H9 (cell line): ENCODE data around the gene NXPH1. TPM values are rescaled to one million over a fixed set of nuclear protein-coding genes. Genes with fewer than 3 reads are reported as not detected.

Source experiments
- DNase-seq: peaks from one replicate; pipeline ENCODE4 v3.0.0-alpha.2; 2017
- H2AFZ ChIP-seq: one replicate; pipeline ENCODE4 v1.6.1; 2013; ENCODE audit warnings: mild to moderate bottlenecking, low read length, control low read depth, moderate library complexity
- H2AK5ac ChIP-seq: 2 replicates; pipeline ENCODE4 v1.6.1; 2013; ENCODE audit warnings: low read length, control low read depth, mixed read lengths; ENCODE audit not compliant: insufficient read length
- H2BK120ac ChIP-seq: one replicate; pipeline ENCODE4 v1.6.1; 2013; ENCODE audit warnings: low read depth, mild to moderate bottlenecking, low read length, control low read depth, inconsistent platforms; ENCODE audit not compliant: poor library complexity, severe bottlenecking
- H2BK12ac ChIP-seq: 2 replicates; pipeline ENCODE4 v1.6.1; 2013; ENCODE audit warnings: low read length, control low read depth, mixed read lengths, low read depth; ENCODE audit not compliant: insufficient read length
- H2BK15ac ChIP-seq: 2 replicates; pipeline ENCODE4 v1.6.1; 2013; ENCODE audit warnings: low read depth, low read length, control low read depth
- H2BK20ac ChIP-seq: one replicate; pipeline ENCODE4 v1.6.1; 2013; ENCODE audit warnings: low read depth, mild to moderate bottlenecking, low read length, control low read depth, inconsistent platforms; ENCODE audit not compliant: poor library complexity, severe bottlenecking
- H2BK5ac ChIP-seq: 2 replicates; pipeline ENCODE4 v1.6.1; 2013; ENCODE audit warnings: low read length, control low read depth, mixed read lengths; ENCODE audit not compliant: insufficient read length
- H3K14ac ChIP-seq: 2 replicates; pipeline ENCODE4 v1.6.1; 2013; ENCODE audit warnings: low read length, control low read depth; ENCODE audit not compliant: insufficient read depth
- H3K18ac ChIP-seq: 2 replicates; pipeline ENCODE4 v1.6.1; 2013; ENCODE audit warnings: low read depth, mild to moderate bottlenecking, mixed read lengths, low read length, control low read depth; ENCODE audit not compliant: insufficient read length
- H3K23ac ChIP-seq: 2 replicates; pipeline ENCODE4 v1.6.1; 2013; ENCODE audit warnings: low read length, control low read depth, mixed read lengths, low read depth; ENCODE audit not compliant: insufficient read length
- H3K23me2 ChIP-seq: 2 replicates; pipeline ENCODE4 v1.6.1; 2013; ENCODE audit warnings: low read depth, mild to moderate bottlenecking, mixed read lengths, low read length, control low read depth; ENCODE audit not compliant: insufficient read length, poor library complexity, severe bottlenecking
- H3K27ac ChIP-seq: 2 replicates; pipeline ENCODE4 v1.5.1; 2013; ENCODE audit warnings: low read length, control low read depth, mixed read lengths, low read depth; ENCODE audit not compliant: insufficient read length
- H3K27me3 ChIP-seq: 2 replicates; pipeline ENCODE4 v1.6.1; 2013; ENCODE audit warnings: low read length, control low read depth, inconsistent platforms; ENCODE audit not compliant: insufficient read depth
- H3K4ac ChIP-seq: 2 replicates; pipeline ENCODE4 v1.6.1; 2013; ENCODE audit warnings: low read depth, mild to moderate bottlenecking, control low read depth, inconsistent platforms, low read length, moderate library complexity
- H3K4me1 ChIP-seq: 2 replicates; pipeline ENCODE4 v1.6.1; 2013; ENCODE audit warnings: low read length, control low read depth, inconsistent platforms; ENCODE audit not compliant: insufficient read depth
- H3K4me2 ChIP-seq: 2 replicates; pipeline ENCODE4 v1.6.1; 2013; ENCODE audit warnings: low read length, control low read depth, mixed read lengths; ENCODE audit not compliant: insufficient read length, insufficient read depth
- H3K56ac ChIP-seq: 2 replicates; pipeline ENCODE4 v1.6.1; 2013; ENCODE audit warnings: low read depth, mild to moderate bottlenecking, mixed read lengths, low read length, control low read depth; ENCODE audit not compliant: insufficient read length
- H3K79me1 ChIP-seq: 2 replicates; pipeline ENCODE4 v1.6.1; 2013; ENCODE audit warnings: low read depth, mild to moderate bottlenecking, moderate library complexity, low read length, control low read depth, inconsistent platforms; ENCODE audit not compliant: insufficient read depth, poor library complexity, severe bottlenecking
- H3K79me2 ChIP-seq: 2 replicates; pipeline ENCODE4 v1.6.1; 2013; ENCODE audit warnings: low read length, control low read depth, inconsistent platforms; ENCODE audit not compliant: insufficient read depth
- H3K9ac ChIP-seq: 2 replicates; pipeline ENCODE4 v1.6.1; 2013; ENCODE audit warnings: low read length, control low read depth, mixed read lengths; ENCODE audit not compliant: insufficient read length; ENCODE audit errors: extremely low read depth
- H3K9me3 ChIP-seq: one replicate; pipeline ENCODE4 v1.6.1; 2013; ENCODE audit warnings: low read depth, low read length, inconsistent platforms; ENCODE audit not compliant: control insufficient read depth
- H3T11ph ChIP-seq: one replicate; pipeline ENCODE4 v1.6.1; 2013; ENCODE audit warnings: mild to moderate bottlenecking, low read length, control low read depth, inconsistent platforms
- H4K20me1 ChIP-seq: one replicate; pipeline ENCODE4 v1.6.1; 2013; ENCODE audit not compliant: control insufficient read depth, insufficient read length, insufficient read depth
- H4K5ac ChIP-seq: 2 replicates; pipeline ENCODE4 v1.6.1; 2013; ENCODE audit warnings: low read depth, mild to moderate bottlenecking, mixed read lengths, low read length, control low read depth; ENCODE audit not compliant: insufficient read length
- H4K8ac ChIP-seq: replicated peaks from 2 replicates; pipeline ENCODE4 v1.6.1; 2013; ENCODE audit warnings: low read length, control low read depth, mixed read lengths, low read depth; ENCODE audit not compliant: insufficient read length
- H4K91ac ChIP-seq: 2 replicates; pipeline ENCODE4 v1.6.1; 2013; ENCODE audit warnings: low read depth, mild to moderate bottlenecking, moderate library complexity, mixed read lengths, low read length, control low read depth; ENCODE audit not compliant: insufficient read length
- H3K27ac Mint-ChIP-seq, 3 experiments: 2 replicates in 2 of 3; 3 replicates in 1 of 3; pipeline ENCODE4 v1.8.0; 2020 to 2021; ENCODE audit warnings: mixed read lengths in 3 of 3, mild to moderate bottlenecking in 1 of 3, moderate library complexity in 1 of 3
- H3K27me3 Mint-ChIP-seq: 2 replicates; pipeline ENCODE4 v1.8.0; 2021; ENCODE audit warnings: low read depth, mild to moderate bottlenecking, moderate library complexity, mixed read lengths
- H3K36me3 Mint-ChIP-seq, 3 experiments: 2 replicates in 2 of 3; 3 replicates in 1 of 3; pipeline ENCODE4 v1.8.0; 2020 to 2021; ENCODE audit warnings: low read depth in 3 of 3, mixed read lengths in 3 of 3; ENCODE audit not compliant: insufficient read depth in 1 of 3
- H3K4me1 Mint-ChIP-seq, 2 experiments: 2 replicates each; pipeline ENCODE4 v1.8.0; 2020; ENCODE audit warnings: mixed read lengths in 2 of 2
- H3K4me3 Mint-ChIP-seq, 2 experiments: 2 replicates in 1 of 2; 3 replicates in 1 of 2; pipeline ENCODE4 v1.8.0; 2020 to 2021; ENCODE audit warnings: mild to moderate bottlenecking in 2 of 2, mixed read lengths in 2 of 2, moderate library complexity in 1 of 2
- H3K9me3 Mint-ChIP-seq, 2 experiments: 2 replicates in 1 of 2; 3 replicates in 1 of 2; pipeline ENCODE4 v1.8.0; 2020; ENCODE audit warnings: mild to moderate bottlenecking in 2 of 2, mixed read lengths in 2 of 2, moderate library complexity in 1 of 2
- CTCF ChIP-seq: fragments of 200-600 bp; sonication (generic); conservative IDR thresholded peaks from 3 replicates; pipeline ENCODE4 v1.8.0; 2021; ENCODE audit warnings: antibody characterized with exemption, mild to moderate bottlenecking
- WGBS: extraction: QIAGEN DNeasy Blood & Tissue Kit; methylation state at CpG from one replicate; pipeline ENCODE4 v1.1.7; 2013; ENCODE audit warnings: missing lambda C conversion rate, low lambda C conversion rate, mixed read lengths; ENCODE audit not compliant: insufficient read length; ENCODE audit errors: extremely low coverage; 5-methylcytosine and 5-hydroxymethylcytosine counted together
- total RNA-seq: library from RNA; stranded (reverse); gene quantifications from 2 replicates; pipeline ENCODE4 v1.2.1, GENCODE V29; 2021

Gene NXPH1
- total RNA-seq, 1 experiment from 2014 or later: 0.15 TPM

- H3K18ac ChIP-seq: no peak overlapping the region
- H2BK120ac ChIP-seq: no peak overlapping the region
- no peak for TF ChIP-seq CTCF
- no peak overlapping the region for H2BK15ac ChIP-seq
- H4K8ac ChIP-seq: no peak overlapping the region
- H3K79me1 ChIP-seq: no peaks in the 10 kb centered on the region
- no peak overlapping the region for H2AFZ ChIP-seq
- no peak overlapping the region for H3K23ac ChIP-seq
- H3K27me3 Mint-ChIP-seq: no peaks in the 10 kb centered on the region; the same call in 1 of the 2 replicates
- H3K9me3 Mint-ChIP-seq: no peaks in the 10 kb centered on the region
- no peaks in the 10 kb centered on the region for H3K4me1 Mint-ChIP-seq
- H2BK5ac ChIP-seq: no peak overlapping the region
- H3K4me2 ChIP-seq: no peak overlapping the region
- no peak overlapping the region for H3K56ac ChIP-seq
- H3K36me3 Mint-ChIP-seq: no peaks in the 10 kb centered on the region
- H4K5ac ChIP-seq: no peak overlapping the region
- no peaks in the 10 kb centered on the region for H3K27me3 ChIP-seq
- H3K14ac ChIP-seq: no peak overlapping the region
- H4K20me1 ChIP-seq: no peaks in the 10 kb centered on the region
- H2AK5ac ChIP-seq: no peak overlapping the region
- no peaks in the 10 kb centered on the region for H3K23me2 ChIP-seq
- no peaks in the 10 kb centered on the region for H3K79me2 ChIP-seq
- H3K9me3 ChIP-seq: no peaks in the 10 kb centered on the region
- H3K27ac ChIP-seq: no peak overlapping the region
- H2BK12ac ChIP-seq: no peak overlapping the region
- no peak overlapping the region for H3K27ac Mint-ChIP-seq
- no peak overlapping the region for H3K4ac ChIP-seq
- no peak overlapping the region for H4K91ac ChIP-seq
- H3K9ac ChIP-seq: no peak overlapping the region
- no peak overlapping the region for H3T11ph ChIP-seq
- no peak overlapping the region for H3K4me3 Mint-ChIP-seq
- WGBS: no CpG with 5 or more reads among the region's 9 CpGs
- no peak overlapping the region for H2BK20ac ChIP-seq
- no peaks in the 10 kb centered on the region for H3K4me1 ChIP-seq
- DNase-seq: no peak
These were observed 329.4 kb downstream of the NXPH1 start for GRCh38 chr7:8762803-8763202.
